GM12875 (cell line): Measurements from ENCODE around the gene C17orf78.

Experiments used
- H3K4me3 ChIP-seq: one replicate; pipeline ENCODE4 v1.5.1; 2011; ENCODE audit warnings: low read depth, low read length, control low read depth
- TF ChIP-seq, protein P1 (sequence below): IDR thresholded peaks from 2 replicates; pipeline ENCODE4 v1.5.1; 2011; ENCODE audit warnings: low read depth, mild to moderate bottlenecking, control low read depth, inconsistent platforms, low read length, moderate library complexity, borderline replicate concordance; ENCODE audit not compliant: insufficient read depth

C17orf78 gene

GRCh38 chr17:37358098-37358829, 17.5 kb upstream of the C17orf78 start:
- peak overlapping the region; percentile 79 for H3K4me3 ChIP-seq
- TF ChIP-seq, protein P1, sequence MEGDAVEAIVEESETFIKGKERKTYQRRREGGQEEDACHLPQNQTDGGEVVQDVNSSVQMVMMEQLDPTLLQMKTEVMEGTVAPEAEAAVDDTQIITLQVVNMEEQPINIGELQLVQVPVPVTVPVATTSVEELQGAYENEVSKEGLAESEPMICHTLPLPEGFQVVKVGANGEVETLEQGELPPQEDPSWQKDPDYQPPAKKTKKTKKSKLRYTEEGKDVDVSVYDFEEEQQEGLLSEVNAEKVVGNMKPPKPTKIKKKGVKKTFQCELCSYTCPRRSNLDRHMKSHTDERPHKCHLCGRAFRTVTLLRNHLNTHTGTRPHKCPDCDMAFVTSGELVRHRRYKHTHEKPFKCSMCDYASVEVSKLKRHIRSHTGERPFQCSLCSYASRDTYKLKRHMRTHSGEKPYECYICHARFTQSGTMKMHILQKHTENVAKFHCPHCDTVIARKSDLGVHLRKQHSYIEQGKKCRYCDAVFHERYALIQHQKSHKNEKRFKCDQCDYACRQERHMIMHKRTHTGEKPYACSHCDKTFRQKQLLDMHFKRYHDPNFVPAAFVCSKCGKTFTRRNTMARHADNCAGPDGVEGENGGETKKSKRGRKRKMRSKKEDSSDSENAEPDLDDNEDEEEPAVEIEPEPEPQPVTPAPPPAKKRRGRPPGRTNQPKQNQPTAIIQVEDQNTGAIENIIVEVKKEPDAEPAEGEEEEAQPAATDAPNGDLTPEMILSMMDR = no peak

DNA sequence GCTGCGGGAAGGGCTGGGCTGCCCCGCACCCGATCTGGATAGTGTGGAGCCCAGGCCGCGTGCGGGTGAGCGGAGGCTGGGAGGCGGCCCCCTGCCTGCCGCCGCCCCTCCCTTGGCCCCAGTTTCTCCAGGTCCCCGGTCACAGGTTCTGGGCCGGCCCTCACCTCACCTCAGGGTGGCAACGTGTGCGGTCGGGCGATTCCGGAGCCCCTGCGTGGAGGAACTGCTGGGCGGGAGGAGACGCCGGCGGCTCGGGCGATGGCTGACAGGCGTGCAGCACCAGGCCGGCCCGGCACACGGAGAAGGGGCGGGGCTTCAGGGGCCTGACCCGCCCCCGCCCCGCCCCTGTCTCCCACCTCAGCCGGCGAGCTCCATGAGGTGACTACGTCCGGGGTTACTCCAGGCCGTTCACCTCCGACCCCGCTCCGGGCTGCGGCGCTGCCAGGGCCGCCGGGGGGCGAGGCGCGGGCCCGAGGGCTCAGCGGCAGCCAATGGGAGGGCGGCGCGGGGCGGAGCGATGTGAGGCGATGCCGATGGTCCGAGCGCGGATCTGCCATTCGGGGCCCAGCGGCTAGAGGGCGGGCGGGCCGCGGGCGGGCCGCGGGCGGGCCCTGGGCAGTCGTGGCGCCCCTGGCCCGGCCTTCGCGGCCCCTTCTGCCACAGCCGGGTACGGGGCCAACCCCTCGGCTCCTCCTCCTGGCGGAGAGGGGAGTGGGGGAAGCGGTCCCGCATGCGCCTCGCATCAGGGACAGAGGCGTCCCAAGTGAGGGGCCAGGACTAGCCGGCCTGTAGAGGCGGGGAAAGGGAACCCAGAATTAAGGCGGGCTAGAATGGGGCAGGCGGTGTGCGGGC, 16.7 kb upstream of the C17orf78 start:
- TF ChIP-seq, protein P1 = peak; percentile 30; the same call in 1 of the 2 replicates

DNA sequence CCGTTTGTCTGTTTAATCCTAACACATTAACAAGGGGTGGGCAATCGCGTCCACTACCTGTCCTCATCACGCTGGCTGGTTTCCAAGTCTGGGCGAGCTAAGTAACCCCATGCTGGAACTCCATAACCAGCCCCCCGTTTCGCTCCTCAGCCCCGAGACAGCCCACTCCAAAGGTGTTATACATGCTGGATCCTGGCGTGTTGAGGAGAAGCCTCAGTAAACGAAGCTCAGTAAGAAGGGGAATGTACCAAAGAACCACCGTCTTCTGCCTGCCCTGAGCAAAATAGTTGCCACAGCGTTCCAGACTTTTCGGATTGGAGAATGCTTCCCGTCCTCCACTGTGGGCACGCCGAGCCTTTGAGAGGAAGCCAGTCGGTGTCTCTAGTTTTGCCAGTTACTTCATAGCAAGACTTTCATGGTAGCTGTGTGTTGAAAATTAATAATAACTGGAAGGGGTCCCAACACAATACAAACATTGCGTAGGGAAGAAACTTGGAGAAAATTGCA, 16.1 kb upstream of the C17orf78 start:
- H3K4me3 ChIP-seq = peak overlapping the region; percentile 79
- TF ChIP-seq, protein P1 = no peak

More for the DNA sequence above, 16.7 kb upstream of the C17orf78 start:
- peak overlapping the region; percentile 79 for H3K4me3 ChIP-seq

DNA sequence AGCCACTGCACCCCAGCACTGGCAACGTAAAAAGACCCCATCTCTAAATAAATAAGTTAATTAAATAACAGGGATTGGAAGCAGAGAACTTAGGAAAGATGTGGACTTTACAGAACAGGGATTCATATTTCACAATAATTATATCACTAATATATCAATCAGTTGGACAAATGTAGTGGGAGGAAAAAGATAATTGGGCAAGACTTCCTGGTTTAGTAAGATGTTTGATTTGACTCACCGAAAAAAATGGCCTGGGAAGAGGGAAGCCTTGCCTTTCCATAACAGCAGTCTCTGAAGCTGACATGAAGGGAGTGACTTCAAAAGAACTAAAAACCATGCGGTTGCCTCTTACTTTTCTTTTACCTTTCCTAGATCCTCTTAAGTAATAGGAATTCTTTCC, 15.2 kb upstream of the C17orf78 start:
- TF ChIP-seq, protein P1 = no peak
- no peak overlapping the region for H3K4me3 ChIP-seq

DNA sequence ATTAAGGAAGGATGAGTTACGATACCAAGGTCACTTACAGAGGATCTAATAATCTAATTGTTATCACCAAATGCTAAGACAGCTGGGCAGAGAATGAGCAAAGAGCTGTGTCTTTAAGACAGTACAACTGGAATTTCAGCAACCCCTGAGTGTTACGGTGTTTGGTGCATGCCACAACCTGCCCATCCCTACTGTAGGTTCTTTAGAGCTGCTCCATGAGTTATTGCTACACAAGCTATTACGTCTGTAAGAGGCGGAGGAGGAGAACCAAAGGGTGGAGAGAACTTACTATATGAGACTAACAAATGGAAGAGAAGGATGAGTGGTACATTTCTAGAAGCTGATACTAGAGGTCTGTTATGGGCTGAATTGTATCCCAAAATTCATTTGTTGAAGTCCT, 14.2 kb upstream of the C17orf78 start:
- TF ChIP-seq, protein P1 = no peak
- H3K4me3 ChIP-seq = no peak overlapping the region

- H3K4me3 ChIP-seq = no peak overlapping the region
- TF ChIP-seq, protein P1 = no peak
These were observed 10.2 kb upstream of the C17orf78 start for GRCh38 chr17:37365589-37365988.
